GF-D8 (cell line): ENCODE measurements around the gene TALDO1.
"Not testable (repeated sequence)": the region's sequence is repeated elsewhere in the genome, so short reads cannot be mapped to it uniquely, and the experiment has no call there.

Experiments used
- DNase-seq: peaks from one replicate; lab custom pipeline; 2025; lab: John Stamatoyannopoulos, UW

Gene TALDO1

GRCh38 chr11:719214-720016 lies 27.8 kb upstream of the TALDO1 start:
- no peak for DNase-seq

DNA sequence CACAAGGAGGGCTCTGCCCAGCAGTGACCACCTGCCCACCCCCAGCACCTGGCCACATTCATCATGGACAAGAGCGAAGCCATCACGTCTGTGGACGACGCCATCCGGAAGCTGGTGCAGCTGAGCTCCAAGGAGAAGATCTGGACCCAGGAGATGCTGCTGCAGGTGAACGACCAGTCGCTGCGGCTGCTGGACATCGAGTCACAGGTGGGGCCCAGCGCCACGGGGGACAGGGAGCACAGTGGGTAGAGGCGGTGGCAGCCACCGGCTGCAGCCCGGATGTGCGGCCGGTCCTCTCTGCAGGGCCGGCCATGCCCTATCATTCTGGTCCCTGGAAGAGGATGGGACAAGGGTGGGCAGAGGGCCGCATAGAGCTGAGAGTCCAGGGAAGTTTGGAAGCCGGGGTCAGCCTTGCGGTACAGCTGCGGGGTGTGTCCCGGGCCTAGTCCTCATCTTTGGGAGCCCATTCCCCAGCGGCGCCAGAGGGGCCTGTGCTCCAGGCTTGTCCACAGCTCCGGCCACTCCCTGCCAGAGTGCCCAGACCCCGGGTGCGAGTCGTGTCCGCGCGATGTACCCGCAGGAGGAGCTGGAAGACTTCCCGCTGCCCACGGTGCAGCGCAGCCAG lies 27.1 kb upstream of the TALDO1 start:
- DNase-seq = no peak

GRCh38 chr11:720642-721246 lies 26.5 kb upstream of the TALDO1 start:
- no peak for DNase-seq

- DNase-seq = no peak
Observed at GRCh38 chr11:721247-721740, 26.0 kb upstream of the TALDO1 start.

- DNase-seq = no peak
Observed at GRCh38 chr11:721741-722345, 25.4 kb upstream of the TALDO1 start.

- no peak for DNase-seq
Observed at GRCh38 chr11:722346-722811, 24.9 kb upstream of the TALDO1 start.

DNA sequence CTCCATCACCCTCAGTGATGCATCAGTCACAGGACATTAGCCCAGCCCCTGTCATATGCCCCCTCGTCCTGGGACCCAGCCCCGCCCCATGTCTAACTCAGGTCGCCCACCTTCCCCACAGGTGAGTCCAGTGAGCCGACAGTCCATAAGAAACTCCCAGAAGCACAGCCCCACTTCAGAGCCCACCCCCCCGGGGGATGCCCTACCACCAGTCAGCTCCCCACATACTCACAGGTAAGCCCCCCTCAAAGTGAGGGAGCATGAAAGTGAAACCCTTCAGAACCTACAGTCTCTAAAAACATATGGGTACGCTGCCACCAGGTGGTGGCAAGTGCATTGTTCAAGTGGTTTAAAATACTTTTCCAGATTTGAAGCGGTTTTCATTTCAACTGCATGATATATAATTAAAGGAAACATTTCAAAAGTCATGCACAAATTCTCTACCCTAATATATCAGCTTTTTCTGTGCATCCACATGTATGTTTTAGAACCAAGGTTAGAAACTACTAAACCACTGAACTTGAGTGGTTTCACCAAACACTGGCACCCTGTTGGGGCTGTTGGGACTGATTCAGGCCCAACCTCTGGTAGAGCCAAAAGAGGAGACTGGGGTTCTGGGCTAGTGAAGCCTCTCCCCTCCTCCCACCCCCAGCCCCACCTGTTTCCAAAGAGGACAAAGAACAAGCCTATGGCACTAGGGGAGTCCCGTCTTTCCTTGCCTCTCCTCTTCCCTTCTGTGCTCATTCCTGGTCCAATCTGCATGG lies 24.0 kb upstream of the TALDO1 start:
- no peak for DNase-seq

DNA sequence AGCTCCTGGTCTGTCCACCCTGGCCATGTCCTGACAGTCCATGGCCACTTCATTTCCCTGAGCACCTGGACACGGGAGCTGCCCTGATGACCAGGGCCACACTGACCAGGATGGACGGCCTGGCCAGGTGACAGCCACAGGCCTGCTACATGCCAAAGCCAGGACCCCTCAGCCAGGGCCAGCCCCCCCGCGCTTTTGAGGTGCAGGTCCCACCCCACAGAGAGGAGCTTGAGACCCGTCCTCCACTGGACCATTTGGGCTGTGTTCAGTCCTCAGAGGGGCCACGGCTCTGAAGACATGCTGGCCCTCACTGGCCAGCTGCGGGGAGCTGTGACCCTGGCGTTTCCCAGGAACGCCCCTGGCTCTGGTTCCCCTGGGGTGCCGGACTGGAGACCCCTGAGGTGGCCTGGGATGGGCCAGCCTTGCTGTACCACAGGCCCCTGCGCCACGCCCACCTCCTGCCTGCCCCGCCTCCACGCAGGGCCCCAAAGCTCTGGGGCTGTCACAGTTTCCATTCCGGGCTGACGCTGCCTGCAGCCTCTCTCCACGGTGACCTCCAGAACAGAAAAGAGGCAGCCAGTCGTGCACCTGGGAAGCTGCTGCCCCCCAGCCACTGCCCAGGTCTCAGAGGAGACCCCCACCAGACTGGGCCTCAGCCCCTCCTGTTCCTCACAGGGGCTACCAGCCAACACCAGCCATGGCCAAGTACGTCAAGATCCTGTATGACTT lies 23.1 kb upstream of the TALDO1 start:
- DNase-seq = no peak

- DNase-seq = no peak
Observed at GRCh38 chr11:724778-725386, 22.4 kb upstream of the TALDO1 start.

GRCh38 chr11:725624-726202 lies 21.6 kb upstream of the TALDO1 start:
- no peak for DNase-seq

DNA sequence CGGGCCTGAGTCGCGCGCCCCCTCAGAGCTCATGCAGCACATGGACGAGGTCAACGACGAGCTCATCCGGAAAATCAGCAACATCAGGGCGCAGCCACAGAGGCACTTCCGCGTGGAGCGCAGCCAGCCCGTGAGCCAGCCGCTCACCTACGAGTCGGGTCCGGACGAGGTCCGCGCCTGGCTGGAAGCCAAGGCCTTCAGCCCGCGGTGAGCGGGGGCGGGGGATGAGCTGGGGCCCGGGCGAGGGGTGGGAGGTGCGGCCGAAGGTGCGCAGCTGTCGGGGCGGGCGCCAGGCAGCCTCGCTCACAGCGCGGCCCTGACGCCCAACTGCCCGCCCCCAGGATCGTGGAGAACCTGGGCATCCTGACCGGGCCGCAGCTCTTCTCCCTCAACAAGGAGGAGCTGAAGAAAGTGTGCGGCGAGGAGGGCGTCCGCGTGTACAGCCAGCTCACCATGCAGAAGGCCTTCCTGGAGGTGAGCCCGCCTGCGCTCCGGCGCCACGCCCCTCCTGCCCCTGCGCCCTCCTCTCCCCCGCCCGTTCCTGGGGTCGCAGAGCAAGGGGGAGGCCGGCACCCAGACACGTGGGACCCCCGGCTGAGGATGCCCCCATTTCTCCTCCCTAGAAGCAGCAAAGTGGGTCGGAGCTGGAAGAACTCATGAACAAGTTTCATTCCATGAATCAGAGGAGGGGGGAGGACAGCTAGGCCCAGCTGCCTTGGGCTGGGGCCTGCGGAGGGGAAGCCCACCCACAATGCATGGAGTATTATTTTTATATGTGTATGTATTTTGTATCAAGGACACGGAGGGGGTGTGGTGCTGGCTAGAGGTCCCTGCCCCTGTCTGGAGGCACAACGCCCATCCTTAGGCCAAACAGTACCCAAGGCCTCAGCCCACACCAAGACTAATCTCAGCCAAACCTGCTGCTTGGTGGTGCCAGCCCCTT lies 20.7 kb upstream of the TALDO1 start:
- no peak for DNase-seq

DNA sequence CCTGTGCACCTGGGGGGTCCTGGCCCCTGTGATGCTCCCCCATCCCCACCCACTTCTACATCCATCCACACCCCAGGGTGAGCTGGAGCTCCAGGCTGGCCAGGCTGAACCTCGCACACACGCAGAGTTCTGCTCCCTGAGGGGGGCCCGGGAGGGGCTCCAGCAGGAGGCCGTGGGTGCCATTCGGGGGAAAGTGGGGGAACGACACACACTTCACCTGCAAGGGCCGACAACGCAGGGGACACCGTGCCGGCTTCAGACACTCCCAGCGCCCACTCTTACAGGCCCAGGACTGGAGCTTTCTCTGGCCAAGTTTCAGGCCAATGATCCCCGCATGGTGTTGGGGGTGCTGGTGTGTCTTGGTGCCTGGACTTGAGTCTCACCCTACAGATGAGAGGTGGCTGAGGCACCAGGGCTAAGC lies 20.0 kb upstream of the TALDO1 start:
- no peak for DNase-seq

DNA sequence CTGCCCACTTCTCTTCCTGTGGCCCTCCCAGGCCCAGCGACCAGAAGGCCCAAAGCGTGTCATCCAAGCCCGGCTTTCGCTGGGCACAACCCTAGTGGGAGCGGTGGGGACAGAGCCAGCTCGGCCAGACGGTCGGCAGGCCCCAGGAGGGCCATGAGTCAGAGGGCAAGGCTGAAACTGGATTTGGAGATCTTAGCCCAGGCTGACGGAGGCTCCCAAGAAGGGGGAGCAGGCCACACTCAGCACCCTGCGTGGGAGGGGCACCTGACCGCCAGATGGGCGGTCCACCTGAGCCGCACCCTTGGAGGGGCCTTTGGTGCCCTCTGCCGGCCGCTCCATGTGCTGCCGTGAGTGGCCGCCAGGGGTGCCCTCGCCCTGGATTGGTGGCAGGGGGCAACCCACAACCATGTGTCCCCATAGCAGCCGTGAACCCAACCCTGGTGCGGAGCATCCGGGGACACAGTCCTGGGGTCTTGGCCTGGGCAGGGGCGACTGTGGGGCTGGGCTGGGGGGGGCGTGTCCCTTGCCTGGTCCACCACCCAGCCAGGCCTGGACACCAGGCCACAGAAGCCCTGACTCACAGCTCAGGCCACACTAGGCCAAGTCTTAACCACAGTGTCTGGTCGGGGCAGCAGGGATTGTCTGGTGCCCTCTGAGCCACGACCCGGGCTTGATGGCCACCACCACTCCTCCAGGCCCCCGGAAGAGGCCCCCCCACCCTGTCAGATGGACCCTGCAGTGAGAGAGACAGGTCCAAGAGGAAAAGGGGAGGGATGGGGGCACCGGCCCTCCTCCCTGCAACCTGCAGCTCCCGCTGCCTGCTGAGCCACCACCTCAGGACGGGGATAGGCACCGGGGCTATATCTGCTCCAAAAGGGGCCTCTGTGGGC lies 19.2 kb upstream of the TALDO1 start:
- DNase-seq = no peak

DNA sequence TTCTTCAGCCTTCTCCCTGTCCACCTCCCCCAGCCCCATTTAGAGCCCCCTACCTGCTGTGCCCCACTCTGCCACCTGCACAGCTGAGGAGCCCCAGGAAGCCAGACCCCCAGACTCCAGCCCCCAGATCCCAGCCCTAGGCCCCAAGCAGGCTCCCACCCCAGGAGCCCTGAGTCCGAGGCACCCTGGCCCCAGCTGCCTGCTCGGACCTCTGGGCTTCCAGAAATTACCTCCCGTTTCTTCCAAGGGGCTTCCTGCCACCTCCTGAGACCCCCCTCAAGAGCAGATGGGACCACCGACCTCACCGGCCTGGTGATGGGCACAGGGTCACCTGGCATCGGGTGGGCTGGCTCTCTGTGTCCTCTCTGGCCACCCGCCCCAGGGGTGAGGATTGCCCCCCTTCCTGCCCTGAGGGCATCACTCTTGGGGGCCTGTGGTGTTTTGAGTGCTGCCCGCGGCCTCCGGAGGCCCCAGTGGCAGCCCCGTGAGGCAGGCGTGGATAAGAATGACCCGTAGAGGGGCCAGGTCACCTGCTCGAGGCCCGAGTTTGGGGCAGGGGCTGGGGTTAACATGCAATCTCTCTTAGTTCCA lies 18.3 kb upstream of the TALDO1 start:
- no peak for DNase-seq

DNA sequence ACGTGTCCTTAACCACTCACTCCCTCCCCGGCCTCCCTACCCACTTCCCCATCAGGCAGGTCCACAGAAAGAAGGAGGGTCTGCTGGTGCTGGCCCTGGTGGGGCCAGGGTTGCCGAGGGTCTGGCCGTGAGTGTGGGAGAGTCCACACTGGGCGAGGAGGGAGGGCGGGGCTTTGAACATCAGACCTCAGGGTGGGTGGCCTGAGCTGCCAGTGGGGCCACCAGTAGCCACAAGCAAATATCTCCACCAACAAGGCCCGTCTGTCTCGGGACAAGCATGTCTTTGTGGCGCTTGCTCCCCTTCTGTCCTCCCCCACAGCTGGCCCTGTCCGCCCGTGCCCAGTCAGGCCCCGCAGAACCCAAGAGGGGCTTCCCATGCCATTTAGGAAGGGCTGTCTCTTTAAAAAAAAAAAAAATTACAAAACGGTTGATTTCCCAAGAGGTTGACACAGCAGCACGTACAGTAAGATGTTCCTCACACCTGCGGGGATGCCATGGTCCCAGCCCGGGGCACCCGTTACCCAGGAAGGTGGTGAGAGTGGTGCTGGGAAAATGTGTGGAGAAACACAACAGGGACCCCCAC lies 17.7 kb upstream of the TALDO1 start:
- DNase-seq = no peak

GRCh38 chr11:733072-733471 lies 14.2 kb upstream of the TALDO1 start:
- DNase-seq = no peak

DNA sequence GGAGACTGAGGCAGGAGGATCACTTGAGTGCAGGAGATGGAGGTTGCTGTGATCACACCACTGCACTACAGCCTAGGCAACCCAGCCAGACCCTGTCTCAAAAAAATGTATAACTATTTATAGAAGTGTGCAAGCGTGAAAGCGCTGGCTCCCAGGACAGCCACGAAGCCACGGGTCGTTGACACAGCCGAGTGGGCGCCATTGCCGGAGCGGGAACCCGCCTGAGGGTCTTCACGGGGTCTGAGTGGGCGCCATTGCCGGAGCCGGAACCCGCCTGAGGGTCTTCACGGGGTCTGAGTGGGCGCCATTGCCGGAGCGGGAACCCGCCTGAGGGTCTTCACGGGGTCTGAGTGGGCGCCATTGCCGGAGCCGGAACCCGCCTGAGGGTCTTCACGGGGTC lies 12.7 kb upstream of the TALDO1 start:
- DNase-seq = not testable (repeated sequence)
